Measurements from ENCODE around the gene DIAPH2. TPM values are rescaled to one million over a fixed set of nuclear protein-coding genes. Genes with fewer than 3 reads are reported as not detected.

Gene DIAPH2
- total RNA-seq, 2 donors from 2014 or later = 6.8 to 8.1 TPM

DNA sequence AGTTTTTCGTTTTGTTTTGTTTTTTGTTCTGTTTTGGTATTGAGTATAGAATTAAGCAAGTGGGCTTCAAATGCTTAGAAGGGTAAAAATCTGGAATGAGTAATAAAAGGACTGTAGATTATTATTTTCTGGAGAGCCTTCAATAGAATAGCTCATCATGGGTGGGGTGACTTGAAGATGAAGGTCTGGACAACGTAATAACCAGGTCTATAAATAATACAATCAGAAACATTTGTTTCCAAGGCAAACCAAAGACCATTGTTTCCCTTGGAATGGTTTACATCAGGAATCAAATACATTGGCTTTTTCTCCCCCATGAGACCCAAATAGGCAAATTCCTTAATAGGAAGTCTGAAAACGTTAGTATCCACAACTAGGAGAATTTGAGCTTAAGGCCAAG lies 920.6 kb downstream of the DIAPH2 start:
- Mint-ChIP-seq H3K27ac (no peak overlapping the region), H3K9me3 (no peaks in the 10 kb centered on the region), H3K36me3 (no peaks in the 10 kb centered on the region)
- DNase-seq (ENCODE audit: low spot score in 2 of 2) (no peak), ATAC-seq (no peak)

DNA sequence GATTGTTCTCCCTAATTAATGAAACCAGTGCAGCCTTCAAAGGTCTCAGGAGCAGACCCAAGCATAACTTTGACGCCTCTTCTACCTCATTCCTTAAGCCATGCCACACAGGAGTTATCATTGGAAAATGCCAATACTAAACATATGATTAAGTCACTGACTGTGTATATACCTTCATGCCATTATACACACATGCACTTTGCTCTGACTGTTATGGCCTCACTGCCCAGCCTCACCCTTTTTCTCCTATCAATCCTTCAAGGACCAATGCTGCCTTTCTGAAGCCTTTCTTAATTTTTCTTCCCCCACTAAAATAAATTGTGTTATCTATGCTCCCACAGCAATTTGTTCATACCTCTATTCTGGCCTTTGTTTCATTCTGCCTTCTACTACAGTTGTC lies 924.7 kb downstream of the DIAPH2 start:
- no peak for DNase-seq (ENCODE audit: low spot score in 2 of 2)
- H3K36me3 Mint-ChIP-seq = no peaks in the 10 kb centered on the region
- H3K27ac Mint-ChIP-seq = no peak overlapping the region
- no peaks in the 10 kb centered on the region for H3K9me3 Mint-ChIP-seq
- ATAC-seq = no peak

DNA sequence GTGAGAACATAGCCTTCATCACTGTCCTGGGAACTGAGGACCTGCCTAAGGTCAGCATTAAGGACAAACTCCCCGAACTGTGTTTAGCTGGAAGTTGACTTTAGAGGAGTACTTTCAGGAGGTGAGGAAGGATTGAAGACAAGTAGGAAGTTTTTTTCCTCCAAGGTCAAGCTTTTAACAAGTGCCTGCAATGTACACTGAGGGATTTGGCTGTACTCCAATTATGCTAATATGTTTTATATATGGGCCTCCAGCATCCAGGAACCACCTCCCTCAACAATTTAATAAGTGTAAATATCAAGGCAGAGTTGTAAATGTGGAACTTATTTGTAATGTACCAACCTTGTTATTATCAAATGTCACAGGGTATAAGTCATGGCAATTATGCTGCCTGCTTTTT lies 925.3 kb downstream of the DIAPH2 start:
- no peak for DNase-seq (ENCODE audit: low spot score in 2 of 2)
- H3K36me3 Mint-ChIP-seq = no peaks in the 10 kb centered on the region
- ATAC-seq = no peak
- no peaks in the 10 kb centered on the region for H3K9me3 Mint-ChIP-seq
- no peak overlapping the region for H3K27ac Mint-ChIP-seq

DNA sequence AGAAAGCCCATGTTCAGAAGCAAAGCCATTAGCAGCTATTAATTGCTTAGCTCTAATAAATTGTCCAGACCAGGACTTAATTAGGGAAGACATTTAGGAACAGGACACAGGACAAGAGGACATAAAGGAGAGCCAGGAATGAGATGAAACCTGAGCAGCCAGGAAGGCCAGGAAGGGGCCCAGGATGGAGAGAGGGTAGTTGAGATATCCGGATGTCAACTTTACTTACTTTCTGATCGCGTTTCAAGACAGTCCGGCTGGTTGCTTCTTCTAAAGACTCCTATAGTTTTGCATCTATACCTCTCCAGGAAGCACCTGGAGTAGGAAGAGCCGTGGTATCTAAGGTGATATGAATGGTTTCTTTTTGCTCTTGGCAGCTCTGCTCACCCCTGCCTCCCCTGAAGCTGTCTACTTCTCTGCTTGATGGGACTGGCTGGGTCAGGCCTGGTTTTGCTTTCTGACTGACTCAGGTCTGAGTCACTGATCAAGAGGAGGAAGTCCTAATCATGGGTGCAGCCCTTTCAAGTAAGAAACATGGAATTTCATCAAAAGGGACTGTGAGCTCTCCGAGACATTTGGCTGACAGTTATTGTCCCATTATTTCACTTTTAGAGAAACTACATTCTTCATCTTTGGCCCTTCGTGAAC lies 932.4 kb downstream of the DIAPH2 start:
- Mint-ChIP-seq H3K9me3 (no peaks in the 10 kb centered on the region), H3K27ac (no peak overlapping the region), H3K36me3 (no peaks in the 10 kb centered on the region)
- ATAC-seq (peak in 1 of 2 donors; percentile 44), DNase-seq (ENCODE audit: low spot score in 2 of 2) (no peak)

DNA sequence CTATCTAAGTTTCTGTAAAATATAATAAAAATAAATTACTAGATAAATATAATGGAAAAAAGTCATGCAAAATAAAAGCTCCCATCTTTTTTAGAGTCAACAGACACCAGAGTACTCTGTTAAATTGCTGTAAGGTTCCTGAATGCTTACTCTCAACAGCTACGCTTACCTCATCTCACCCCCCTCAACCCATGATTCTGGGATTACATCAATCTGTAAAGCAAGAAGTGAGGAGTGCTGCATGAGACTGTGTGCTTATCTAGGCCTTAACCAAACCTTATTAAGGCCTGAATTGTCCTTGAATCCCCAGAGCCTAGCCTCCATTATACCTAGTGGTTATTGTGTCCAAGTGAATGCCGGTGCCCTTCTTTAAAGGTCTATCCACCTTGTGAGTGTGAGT lies 934.9 kb downstream of the DIAPH2 start:
- no peaks in the 10 kb centered on the region for H3K36me3 Mint-ChIP-seq
- DNase-seq (ENCODE audit: low spot score in 2 of 2) (no peak), ATAC-seq (no peak)
- H3K9me3 Mint-ChIP-seq = no peaks in the 10 kb centered on the region
- no peak overlapping the region for H3K27ac Mint-ChIP-seq

DNA sequence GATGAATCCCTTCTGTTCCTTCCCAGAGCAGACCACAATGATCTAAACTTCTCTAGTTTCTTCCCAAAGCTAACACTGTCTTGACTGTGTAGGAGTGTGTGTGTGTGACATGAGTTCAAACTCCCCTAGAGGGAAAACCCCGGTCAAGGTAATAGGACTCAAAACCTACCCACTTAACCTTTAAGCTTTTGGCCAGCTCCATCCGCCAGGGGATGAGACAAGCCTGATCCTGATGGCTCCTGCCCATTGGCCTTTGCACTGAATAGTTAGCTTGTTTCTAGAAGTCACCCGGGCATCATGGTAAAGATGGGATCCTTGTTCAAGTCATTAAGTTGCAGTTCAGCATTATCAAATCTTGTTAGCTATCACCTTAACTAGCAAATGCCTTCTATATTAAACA lies 937.5 kb downstream of the DIAPH2 start:
- Mint-ChIP-seq H3K36me3 (no peaks in the 10 kb centered on the region), H3K9me3 (no peaks in the 10 kb centered on the region), H3K27ac (no peak overlapping the region)
- ATAC-seq (no peak), DNase-seq (ENCODE audit: low spot score in 2 of 2) (no peak)

DNA sequence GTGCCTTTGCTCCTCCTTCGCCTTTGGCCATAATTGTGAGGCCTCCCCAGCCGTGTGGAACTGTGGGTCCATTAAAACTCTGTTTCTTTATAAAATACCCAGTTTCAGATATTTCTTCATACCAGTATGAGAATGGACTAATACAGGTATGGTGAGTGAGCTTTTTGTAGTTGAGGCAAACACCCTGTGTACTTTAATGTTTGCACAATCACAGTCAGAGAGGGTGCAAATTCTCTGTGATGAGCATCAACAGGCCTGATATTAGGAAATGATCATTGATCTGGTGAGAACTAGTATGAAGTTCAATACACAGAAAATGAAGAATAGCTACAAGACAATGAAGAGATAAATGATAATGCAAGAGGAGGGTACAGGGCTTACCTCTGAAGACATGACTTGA lies 943.7 kb downstream of the DIAPH2 start:
- DNase-seq (ENCODE audit: low spot score in 2 of 2) (no peak), ATAC-seq (no peak)
- H3K27ac Mint-ChIP-seq = no peak overlapping the region
- H3K9me3 Mint-ChIP-seq = no peaks in the 10 kb centered on the region
- no peaks in the 10 kb centered on the region for H3K36me3 Mint-ChIP-seq

DNA sequence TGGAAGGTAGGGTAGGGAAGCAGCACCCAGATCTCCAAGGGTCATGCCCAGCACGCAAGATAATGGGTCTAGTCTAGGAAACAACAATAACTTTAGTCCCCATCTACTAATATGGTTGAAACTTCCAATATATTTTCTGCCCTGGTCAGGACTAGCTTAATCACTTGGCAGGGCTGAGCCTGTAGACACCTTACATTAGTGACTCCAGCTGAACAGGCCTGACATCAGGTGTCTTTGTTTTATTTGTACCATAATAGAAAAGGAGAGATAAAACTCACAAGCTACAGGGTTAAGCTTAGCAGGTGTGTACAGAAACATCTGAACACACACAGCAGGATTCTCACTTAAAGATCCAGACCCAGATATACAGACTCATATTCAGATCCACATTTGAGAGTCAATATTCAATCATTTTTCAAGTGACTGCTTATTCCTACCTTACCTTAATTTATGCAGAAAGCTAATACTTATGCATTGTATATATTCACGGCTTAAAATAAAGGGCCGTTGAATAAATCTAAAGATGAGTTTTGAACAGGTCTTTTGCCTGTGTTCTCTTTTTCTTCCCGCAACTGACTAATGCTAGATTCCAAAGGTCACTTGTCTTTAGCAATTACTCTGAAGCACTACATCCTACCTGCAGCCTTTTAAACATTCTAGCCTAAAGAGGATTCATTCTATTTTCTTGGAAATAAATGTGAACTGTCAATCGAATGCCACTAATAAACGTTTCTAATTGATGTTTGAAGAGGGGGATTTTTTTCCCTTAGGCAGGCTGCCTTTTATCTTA lies 944.4 kb downstream of the DIAPH2 start:
- ATAC-seq = no peak
- no peak for DNase-seq (ENCODE audit: low spot score in 2 of 2)
- H3K9me3 Mint-ChIP-seq = no peaks in the 10 kb centered on the region
- no peak overlapping the region for H3K27ac Mint-ChIP-seq
- no peaks in the 10 kb centered on the region for H3K36me3 Mint-ChIP-seq

DNA sequence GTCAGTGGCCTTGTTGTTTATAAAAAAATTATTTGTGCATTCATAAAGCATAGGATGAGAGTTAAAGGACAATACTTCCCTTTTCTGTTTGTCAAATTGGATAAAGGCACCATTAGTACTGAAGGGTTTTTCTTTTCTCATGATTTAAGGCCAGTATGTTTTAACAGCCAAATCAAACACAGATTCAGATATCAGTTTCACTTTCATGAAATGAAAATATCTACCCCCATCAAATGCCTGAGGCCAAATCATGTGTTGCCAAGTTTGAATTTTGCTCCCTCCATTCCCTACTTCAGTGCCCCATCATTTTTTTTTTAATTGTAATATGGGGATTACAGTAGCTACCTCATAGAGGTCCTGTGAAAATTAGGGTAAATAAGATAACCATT lies 944.9 kb downstream of the DIAPH2 start:
- Mint-ChIP-seq H3K36me3 (no peaks in the 10 kb centered on the region), H3K27ac (no peak overlapping the region), H3K9me3 (no peaks in the 10 kb centered on the region)
- no peak for ATAC-seq
- no peak for DNase-seq (ENCODE audit: low spot score in 2 of 2)

DNA sequence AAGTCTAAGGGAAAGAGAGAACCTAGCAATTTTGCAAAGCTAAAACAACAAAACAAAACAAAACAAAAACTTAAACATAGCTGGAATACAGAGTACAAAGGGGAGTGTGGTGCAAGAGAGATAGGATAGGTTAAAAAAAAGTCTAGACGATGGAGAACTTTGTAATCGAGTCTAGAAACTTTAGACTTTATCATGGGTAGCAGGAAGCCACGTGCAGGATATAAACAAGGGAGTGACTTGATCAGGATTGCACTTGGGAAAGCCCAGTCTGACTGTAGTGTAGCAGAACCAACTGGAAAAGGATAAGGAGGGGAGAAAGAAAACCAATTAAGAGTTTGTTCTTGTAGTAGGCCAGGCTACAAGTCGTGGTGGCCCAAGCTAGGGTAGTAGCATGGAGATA lies 949.2 kb downstream of the DIAPH2 start:
- ATAC-seq (no peak), DNase-seq (ENCODE audit: low spot score in 2 of 2) (no peak)
- no peaks in the 10 kb centered on the region for H3K9me3 Mint-ChIP-seq
- no peak overlapping the region for H3K27ac Mint-ChIP-seq
- no peaks in the 10 kb centered on the region for H3K36me3 Mint-ChIP-seq

DNA sequence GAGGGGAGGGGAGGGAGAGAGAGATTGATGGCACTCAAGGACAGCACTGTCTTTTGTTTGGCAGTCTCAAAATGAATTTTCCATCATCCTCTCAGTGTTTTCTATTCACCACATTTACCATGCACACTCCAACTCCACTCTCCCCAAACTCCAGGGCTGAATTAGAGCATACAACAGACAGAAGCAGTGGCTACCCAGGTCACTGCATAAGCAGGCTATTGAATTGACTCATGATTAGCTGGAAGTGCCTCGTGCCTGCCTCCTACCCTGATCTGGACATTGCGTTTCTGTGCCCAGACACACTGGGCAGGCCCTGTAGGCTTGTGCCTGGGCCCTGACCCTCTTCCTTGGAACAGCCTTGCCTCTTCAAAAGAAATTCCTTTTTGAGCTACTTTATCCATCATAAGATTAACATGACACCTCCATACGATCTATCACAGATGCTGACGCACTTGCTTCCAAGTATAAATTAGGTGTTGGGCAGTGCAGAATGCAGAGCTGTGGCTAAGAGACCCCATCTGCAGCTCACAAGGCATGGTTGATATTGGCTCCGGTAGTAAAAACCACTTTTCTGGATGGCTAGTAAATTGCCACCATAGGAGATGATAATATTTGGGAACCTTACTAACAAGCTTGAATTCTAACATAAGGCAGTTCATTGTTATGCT lies 952.0 kb downstream of the DIAPH2 start:
- H3K27ac Mint-ChIP-seq = no peak overlapping the region
- H3K9me3 Mint-ChIP-seq = no peaks in the 10 kb centered on the region
- DNase-seq (ENCODE audit: low spot score in 2 of 2) (no peak), ATAC-seq (no peak)
- no peaks in the 10 kb centered on the region for H3K36me3 Mint-ChIP-seq

DNA sequence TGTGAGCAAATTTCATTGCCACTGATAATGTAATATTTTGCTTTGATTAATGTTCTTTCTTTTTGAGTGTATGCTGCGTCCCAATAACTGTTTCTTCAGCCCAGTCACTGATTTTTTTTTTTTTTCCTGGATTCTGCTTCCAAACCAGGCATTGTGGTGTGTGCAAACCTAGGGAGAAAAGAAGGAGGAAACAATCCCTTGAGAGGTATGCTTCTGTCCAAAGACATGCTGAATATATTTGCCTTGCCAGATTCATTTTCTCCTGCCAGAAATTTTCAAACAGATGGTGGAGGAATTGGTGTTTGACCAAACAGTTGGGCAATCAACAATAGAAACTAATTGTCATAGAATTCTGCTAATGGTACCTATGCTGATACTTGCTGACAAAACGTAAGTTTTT lies 952.6 kb downstream of the DIAPH2 start:
- ATAC-seq (no peak), DNase-seq (ENCODE audit: low spot score in 2 of 2) (no peak)
- no peaks in the 10 kb centered on the region for H3K9me3 Mint-ChIP-seq
- no peaks in the 10 kb centered on the region for H3K36me3 Mint-ChIP-seq
- H3K27ac Mint-ChIP-seq = no peak overlapping the region

DNA sequence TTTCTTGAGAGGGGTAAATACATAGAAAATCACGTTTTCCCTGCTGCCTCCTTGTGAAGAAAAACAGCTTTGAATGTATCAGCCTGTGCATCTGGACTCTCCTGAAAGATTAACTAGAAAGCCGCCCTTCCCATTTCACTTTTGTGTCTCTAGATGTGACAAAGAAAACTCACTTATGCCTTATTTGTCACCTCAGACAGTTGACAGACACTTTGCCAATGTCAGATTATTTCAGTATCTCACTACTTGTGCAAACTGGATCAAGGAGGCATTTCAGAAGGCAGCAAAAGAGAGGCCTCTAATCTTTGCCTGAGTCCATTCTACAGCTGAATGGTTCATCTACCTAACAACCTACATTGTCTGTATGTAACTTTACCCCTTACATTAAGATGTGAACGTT lies 954.0 kb downstream of the DIAPH2 start:
- Mint-ChIP-seq H3K9me3 (no peaks in the 10 kb centered on the region), H3K36me3 (no peaks in the 10 kb centered on the region), H3K27ac (no peak overlapping the region)
- no peak for DNase-seq (ENCODE audit: low spot score in 2 of 2)
- no peak for ATAC-seq

DNA sequence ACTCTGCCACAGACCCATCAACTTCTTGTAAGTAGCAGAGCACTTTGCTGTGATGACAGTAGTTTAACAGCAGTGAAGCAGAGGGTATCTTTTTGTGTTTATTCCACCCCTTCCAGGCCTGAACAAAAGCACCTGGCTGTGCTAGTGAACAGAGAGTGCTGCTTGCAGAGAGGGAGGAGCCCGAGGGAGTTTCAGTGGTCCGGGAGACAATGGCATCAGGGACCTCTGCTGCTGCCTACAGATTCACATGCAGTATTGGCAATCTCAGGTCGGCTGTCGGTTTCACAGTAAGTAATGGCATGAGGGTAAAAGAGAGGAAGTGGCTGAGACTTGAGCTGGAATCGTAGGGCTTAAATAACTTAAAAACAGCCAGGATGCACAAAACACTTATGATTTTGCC lies 954.9 kb downstream of the DIAPH2 start:
- no peak for DNase-seq (ENCODE audit: low spot score in 2 of 2)
- Mint-ChIP-seq H3K36me3 (no peaks in the 10 kb centered on the region), H3K27ac (no peak overlapping the region), H3K9me3 (no peaks in the 10 kb centered on the region)
- ATAC-seq = no peak

All from activated naive CD4-positive, alpha-beta T cell treated with anti-CD3 and anti-CD28 coated beads, Interleukin-2, amount 50 U/mL, for 72 hours (primary cell).